ENCODE measurements around the gene SECISBP2.

GRCh38 chr9:89372979-89373378, 54.7 kb downstream of the SECISBP2 start:
- TF ChIP-seq, protein P1, sequence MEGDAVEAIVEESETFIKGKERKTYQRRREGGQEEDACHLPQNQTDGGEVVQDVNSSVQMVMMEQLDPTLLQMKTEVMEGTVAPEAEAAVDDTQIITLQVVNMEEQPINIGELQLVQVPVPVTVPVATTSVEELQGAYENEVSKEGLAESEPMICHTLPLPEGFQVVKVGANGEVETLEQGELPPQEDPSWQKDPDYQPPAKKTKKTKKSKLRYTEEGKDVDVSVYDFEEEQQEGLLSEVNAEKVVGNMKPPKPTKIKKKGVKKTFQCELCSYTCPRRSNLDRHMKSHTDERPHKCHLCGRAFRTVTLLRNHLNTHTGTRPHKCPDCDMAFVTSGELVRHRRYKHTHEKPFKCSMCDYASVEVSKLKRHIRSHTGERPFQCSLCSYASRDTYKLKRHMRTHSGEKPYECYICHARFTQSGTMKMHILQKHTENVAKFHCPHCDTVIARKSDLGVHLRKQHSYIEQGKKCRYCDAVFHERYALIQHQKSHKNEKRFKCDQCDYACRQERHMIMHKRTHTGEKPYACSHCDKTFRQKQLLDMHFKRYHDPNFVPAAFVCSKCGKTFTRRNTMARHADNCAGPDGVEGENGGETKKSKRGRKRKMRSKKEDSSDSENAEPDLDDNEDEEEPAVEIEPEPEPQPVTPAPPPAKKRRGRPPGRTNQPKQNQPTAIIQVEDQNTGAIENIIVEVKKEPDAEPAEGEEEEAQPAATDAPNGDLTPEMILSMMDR (IDR thresholded peaks at IDR 0.05): no peak
- TF ChIP-seq EZH2 (IDR thresholded peaks at IDR 0.05; ENCODE audit: borderline replicate concordance, insufficient read depth, low read depth, low read length, poor library complexity, severe bottlenecking): no peak
